H9 (cell line): ENCODE measurements around the gene AKR1E2. TPM values are rescaled to one million over a fixed set of nuclear protein-coding genes. Genes with fewer than 3 reads are reported as not detected.

Experiments
- DNase-seq: peaks from one replicate; pipeline ENCODE4 v3.0.0-alpha.2; 2017
- H2AFZ ChIP-seq: one replicate; pipeline ENCODE4 v1.6.1; 2013; ENCODE audit warnings: mild to moderate bottlenecking, low read length, control low read depth, moderate library complexity
- H2AK5ac ChIP-seq: 2 replicates; pipeline ENCODE4 v1.6.1; 2013; ENCODE audit warnings: low read length, control low read depth, mixed read lengths; ENCODE audit not compliant: insufficient read length
- H2BK120ac ChIP-seq: one replicate; pipeline ENCODE4 v1.6.1; 2013; ENCODE audit warnings: low read depth, mild to moderate bottlenecking, low read length, control low read depth, inconsistent platforms; ENCODE audit not compliant: poor library complexity, severe bottlenecking
- H2BK12ac ChIP-seq: 2 replicates; pipeline ENCODE4 v1.6.1; 2013; ENCODE audit warnings: low read length, control low read depth, mixed read lengths, low read depth; ENCODE audit not compliant: insufficient read length
- H2BK15ac ChIP-seq: 2 replicates; pipeline ENCODE4 v1.6.1; 2013; ENCODE audit warnings: low read depth, low read length, control low read depth
- H2BK20ac ChIP-seq: one replicate; pipeline ENCODE4 v1.6.1; 2013; ENCODE audit warnings: low read depth, mild to moderate bottlenecking, low read length, control low read depth, inconsistent platforms; ENCODE audit not compliant: poor library complexity, severe bottlenecking
- H2BK5ac ChIP-seq: 2 replicates; pipeline ENCODE4 v1.6.1; 2013; ENCODE audit warnings: low read length, control low read depth, mixed read lengths; ENCODE audit not compliant: insufficient read length
- H3K14ac ChIP-seq: 2 replicates; pipeline ENCODE4 v1.6.1; 2013; ENCODE audit warnings: low read length, control low read depth; ENCODE audit not compliant: insufficient read depth
- H3K18ac ChIP-seq: 2 replicates; pipeline ENCODE4 v1.6.1; 2013; ENCODE audit warnings: low read depth, mild to moderate bottlenecking, mixed read lengths, low read length, control low read depth; ENCODE audit not compliant: insufficient read length
- H3K23ac ChIP-seq: 2 replicates; pipeline ENCODE4 v1.6.1; 2013; ENCODE audit warnings: low read length, control low read depth, mixed read lengths, low read depth; ENCODE audit not compliant: insufficient read length
- H3K23me2 ChIP-seq: 2 replicates; pipeline ENCODE4 v1.6.1; 2013; ENCODE audit warnings: low read depth, mild to moderate bottlenecking, mixed read lengths, low read length, control low read depth; ENCODE audit not compliant: insufficient read length, poor library complexity, severe bottlenecking
- H3K27ac ChIP-seq: 2 replicates; pipeline ENCODE4 v1.5.1; 2013; ENCODE audit warnings: low read length, control low read depth, mixed read lengths, low read depth; ENCODE audit not compliant: insufficient read length
- H3K27me3 ChIP-seq: 2 replicates; pipeline ENCODE4 v1.6.1; 2013; ENCODE audit warnings: low read length, control low read depth, inconsistent platforms; ENCODE audit not compliant: insufficient read depth
- H3K4ac ChIP-seq: 2 replicates; pipeline ENCODE4 v1.6.1; 2013; ENCODE audit warnings: low read depth, mild to moderate bottlenecking, control low read depth, inconsistent platforms, low read length, moderate library complexity
- H3K4me1 ChIP-seq: 2 replicates; pipeline ENCODE4 v1.6.1; 2013; ENCODE audit warnings: low read length, control low read depth, inconsistent platforms; ENCODE audit not compliant: insufficient read depth
- H3K4me2 ChIP-seq: 2 replicates; pipeline ENCODE4 v1.6.1; 2013; ENCODE audit warnings: low read length, control low read depth, mixed read lengths; ENCODE audit not compliant: insufficient read length, insufficient read depth
- H3K56ac ChIP-seq: 2 replicates; pipeline ENCODE4 v1.6.1; 2013; ENCODE audit warnings: low read depth, mild to moderate bottlenecking, mixed read lengths, low read length, control low read depth; ENCODE audit not compliant: insufficient read length
- H3K79me1 ChIP-seq: 2 replicates; pipeline ENCODE4 v1.6.1; 2013; ENCODE audit warnings: low read depth, mild to moderate bottlenecking, moderate library complexity, low read length, control low read depth, inconsistent platforms; ENCODE audit not compliant: insufficient read depth, poor library complexity, severe bottlenecking
- H3K79me2 ChIP-seq: 2 replicates; pipeline ENCODE4 v1.6.1; 2013; ENCODE audit warnings: low read length, control low read depth, inconsistent platforms; ENCODE audit not compliant: insufficient read depth
- H3K9ac ChIP-seq: 2 replicates; pipeline ENCODE4 v1.6.1; 2013; ENCODE audit warnings: low read length, control low read depth, mixed read lengths; ENCODE audit not compliant: insufficient read length; ENCODE audit errors: extremely low read depth
- H3K9me3 ChIP-seq: one replicate; pipeline ENCODE4 v1.6.1; 2013; ENCODE audit warnings: low read depth, low read length, inconsistent platforms; ENCODE audit not compliant: control insufficient read depth
- H3T11ph ChIP-seq: one replicate; pipeline ENCODE4 v1.6.1; 2013; ENCODE audit warnings: mild to moderate bottlenecking, low read length, control low read depth, inconsistent platforms
- H4K20me1 ChIP-seq: one replicate; pipeline ENCODE4 v1.6.1; 2013; ENCODE audit not compliant: control insufficient read depth, insufficient read length, insufficient read depth
- H4K5ac ChIP-seq: 2 replicates; pipeline ENCODE4 v1.6.1; 2013; ENCODE audit warnings: low read depth, mild to moderate bottlenecking, mixed read lengths, low read length, control low read depth; ENCODE audit not compliant: insufficient read length
- H4K8ac ChIP-seq: replicated peaks from 2 replicates; pipeline ENCODE4 v1.6.1; 2013; ENCODE audit warnings: low read length, control low read depth, mixed read lengths, low read depth; ENCODE audit not compliant: insufficient read length
- H4K91ac ChIP-seq: 2 replicates; pipeline ENCODE4 v1.6.1; 2013; ENCODE audit warnings: low read depth, mild to moderate bottlenecking, moderate library complexity, mixed read lengths, low read length, control low read depth; ENCODE audit not compliant: insufficient read length
- H3K27ac Mint-ChIP-seq, 3 experiments: 2 replicates in 2 of 3; 3 replicates in 1 of 3; pipeline ENCODE4 v1.8.0; 2020 to 2021; ENCODE audit warnings: mixed read lengths in 3 of 3, mild to moderate bottlenecking in 1 of 3, moderate library complexity in 1 of 3
- H3K27me3 Mint-ChIP-seq: 2 replicates; pipeline ENCODE4 v1.8.0; 2021; ENCODE audit warnings: low read depth, mild to moderate bottlenecking, moderate library complexity, mixed read lengths
- H3K36me3 Mint-ChIP-seq, 3 experiments: 2 replicates in 2 of 3; 3 replicates in 1 of 3; pipeline ENCODE4 v1.8.0; 2020 to 2021; ENCODE audit warnings: low read depth in 3 of 3, mixed read lengths in 3 of 3; ENCODE audit not compliant: insufficient read depth in 1 of 3
- H3K4me1 Mint-ChIP-seq, 2 experiments: 2 replicates each; pipeline ENCODE4 v1.8.0; 2020; ENCODE audit warnings: mixed read lengths in 2 of 2
- H3K4me3 Mint-ChIP-seq, 2 experiments: 2 replicates in 1 of 2; 3 replicates in 1 of 2; pipeline ENCODE4 v1.8.0; 2020 to 2021; ENCODE audit warnings: mild to moderate bottlenecking in 2 of 2, mixed read lengths in 2 of 2, moderate library complexity in 1 of 2
- H3K9me3 Mint-ChIP-seq, 2 experiments: 2 replicates in 1 of 2; 3 replicates in 1 of 2; pipeline ENCODE4 v1.8.0; 2020; ENCODE audit warnings: mild to moderate bottlenecking in 2 of 2, mixed read lengths in 2 of 2, moderate library complexity in 1 of 2
- CTCF ChIP-seq: fragments of 200-600 bp; sonication (generic); conservative IDR thresholded peaks from 3 replicates; pipeline ENCODE4 v1.8.0; 2021; ENCODE audit warnings: antibody characterized with exemption, mild to moderate bottlenecking
- WGBS: extraction: QIAGEN DNeasy Blood & Tissue Kit; methylation state at CpG from one replicate; pipeline ENCODE4 v1.1.7; 2013; ENCODE audit warnings: missing lambda C conversion rate, low lambda C conversion rate, mixed read lengths; ENCODE audit not compliant: insufficient read length; ENCODE audit errors: extremely low coverage; 5-methylcytosine and 5-hydroxymethylcytosine counted together
- total RNA-seq: library from RNA; stranded (reverse); gene quantifications from 2 replicates; pipeline ENCODE4 v1.2.1, GENCODE V29; 2021

AKR1E2 gene
- total RNA-seq, 1 experiment from 2014 or later, result 2.2 TPM

GRCh38 chr10:4824791-4825310, 1.2 kb upstream of the AKR1E2 start:
- Histone ChIP-seq H3K4me2 (no peak overlapping the region), H4K91ac (no peak overlapping the region), H2AK5ac (no peak overlapping the region), H3K27ac (no peak overlapping the region), H3K9me3 (no peaks in the 10 kb centered on the region), H3K79me1 (no peaks in the 10 kb centered on the region), H3K4ac (no peak overlapping the region), H2AFZ (no peak overlapping the region), H3K4me1 (no peaks in the 10 kb centered on the region), H3T11ph (no peak overlapping the region), H2BK120ac (no peak overlapping the region), H4K20me1 (no peaks in the 10 kb centered on the region), H4K8ac (no peak overlapping the region), H2BK12ac (no peak overlapping the region), H3K18ac (no peak overlapping the region), H3K27me3 (no peaks in the 10 kb centered on the region), H3K23me2 (no peaks in the 10 kb centered on the region), H3K23ac (no peak overlapping the region), H3K56ac (no peak overlapping the region), H3K79me2 (no peaks in the 10 kb centered on the region), H3K14ac (no peak overlapping the region), H2BK15ac (no peak overlapping the region), H2BK20ac (no peak overlapping the region), H3K9ac (no peak overlapping the region), H2BK5ac (no peak overlapping the region), H4K5ac (no peak overlapping the region)
- no peak for TF ChIP-seq CTCF
- Mint-ChIP-seq H3K9me3 (peaks cover 22 to 71% of the 10 kb centered on the region in 2 experiments), H3K36me3 (peaks cover 0 to 2% (median 2%) of the 10 kb centered on the region in 3 experiments; a peak in 4 of 7 replicates), H3K4me3 (no peak overlapping the region), H3K27ac (no peak overlapping the region), H3K27me3 (peaks cover 31% of the 10 kb centered on the region), H3K4me1 (peaks cover 0 to 4% of the 10 kb centered on the region in 2 experiments; a peak in 1 of 4 replicates)
- WGBS, result no CpG with 5 or more reads among the region's 5 CpGs
- no peak for DNase-seq
